ENCODE data around the gene CYP26C1.
"Not testable (repeated sequence)": the region's sequence is repeated elsewhere in the genome, so short reads cannot be mapped to it uniquely, and the experiment has no call there.

The CYP26C1 gene

GRCh38 chr10:93099670-93100069 lies 39.1 kb downstream of the CYP26C1 start:
- in situ Hi-C loops (cut with MboI; ENCODE audit: low sequenced_read_pairs), result loop anchor here (25.0 kb wide), 1 partner anchor 388 kb away; the partner anchor contains the start of genes CEP55 and MYOF

DNA sequence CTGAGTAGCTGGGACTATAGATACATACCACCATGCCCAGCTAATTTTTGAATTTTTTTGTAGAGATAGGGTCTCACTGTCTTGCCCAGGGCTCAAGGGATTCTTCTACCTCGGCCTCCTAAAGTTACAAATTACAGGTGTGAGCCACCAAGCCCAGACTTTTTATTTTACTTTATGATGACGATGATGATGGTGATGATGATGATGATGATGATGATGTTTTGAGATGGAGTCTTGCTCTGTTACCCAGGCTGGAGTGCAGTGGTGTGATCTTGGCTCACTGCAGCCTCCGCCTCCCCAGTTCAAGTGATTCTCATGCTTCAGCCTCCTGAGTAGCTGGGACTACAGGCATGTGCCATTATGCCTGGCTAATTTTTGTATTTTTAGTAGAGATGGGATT lies 40.5 kb downstream of the CYP26C1 start:
- in situ Hi-C loops (cut with MboI; ENCODE audit: low sequenced_read_pairs), result not testable (repeated sequence)

DNA sequence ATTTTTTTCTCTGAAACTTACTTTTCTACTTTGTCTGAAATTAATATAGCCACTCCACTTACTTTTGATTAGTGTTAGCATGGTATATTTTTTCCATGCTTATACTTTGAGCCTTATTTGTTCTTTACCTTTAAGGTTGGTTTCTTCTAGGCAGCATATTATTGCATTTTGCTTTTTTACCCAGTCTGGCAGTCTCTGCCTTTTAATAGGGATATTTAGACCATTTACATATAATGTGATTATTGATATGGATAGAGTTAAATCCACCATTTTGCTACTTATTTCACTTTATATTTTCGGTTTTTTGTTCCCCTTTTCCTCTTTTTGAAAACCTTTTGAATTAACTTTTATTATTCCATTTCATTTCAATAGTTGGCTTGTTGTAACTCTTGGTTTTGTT lies 43.4 kb downstream of the CYP26C1 start:
- in situ Hi-C loops (cut with MboI; ENCODE audit: low sequenced_read_pairs), result no loop called here

DNA sequence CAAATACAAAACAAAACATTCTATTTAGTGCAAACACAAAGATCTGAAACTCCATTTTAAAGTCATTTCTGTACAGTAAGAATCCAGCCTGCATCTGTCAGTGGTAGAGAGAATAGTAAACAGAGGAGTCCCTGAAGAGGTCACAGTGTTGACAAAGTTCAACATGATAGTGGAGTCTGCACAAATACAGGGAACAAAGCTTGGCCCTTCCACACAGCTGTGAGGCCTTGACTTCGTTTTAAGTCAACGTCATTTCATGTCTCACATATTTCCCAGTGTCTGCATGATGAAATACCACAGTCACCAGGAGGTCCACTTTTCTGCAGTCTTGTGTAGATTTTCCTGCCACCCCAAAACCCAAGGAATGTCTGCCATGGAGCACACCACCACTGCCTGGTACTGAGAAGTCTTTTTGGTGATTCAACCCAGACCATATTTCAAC lies 46.1 kb downstream of the CYP26C1 start:
- in situ Hi-C loops (cut with MboI; ENCODE audit: low sequenced_read_pairs), result no loop called here

DNA sequence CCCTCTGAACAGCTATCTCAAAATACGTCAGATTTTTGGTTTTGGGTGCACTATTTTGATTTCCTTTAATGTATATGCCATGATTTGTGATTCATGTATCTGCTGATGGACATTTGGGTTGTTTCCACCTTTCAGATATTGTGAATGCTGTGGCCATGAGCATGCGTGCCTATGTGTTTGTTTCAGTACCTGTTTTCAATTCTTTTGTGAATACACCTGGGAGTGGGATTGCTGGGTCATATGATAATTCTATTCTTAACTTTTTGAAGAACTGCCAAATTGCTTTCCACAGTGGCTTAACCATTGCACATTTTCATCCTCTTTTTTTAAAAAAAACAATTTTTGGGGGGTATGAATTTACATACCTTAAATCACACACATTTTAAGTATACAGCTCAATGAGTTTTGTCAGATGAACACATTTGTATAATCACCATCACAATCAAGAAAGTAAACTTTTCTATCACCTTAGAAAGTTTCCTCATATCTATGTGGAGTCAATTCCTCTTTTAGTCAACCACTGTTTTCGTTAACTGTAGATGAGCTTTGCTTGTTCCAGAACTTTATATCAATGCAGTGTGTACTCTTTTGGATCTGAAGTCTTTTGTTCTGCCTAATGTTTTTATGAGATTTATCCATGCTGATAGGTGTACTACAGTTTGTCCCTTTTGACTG lies 50.0 kb downstream of the CYP26C1 start:
- in situ Hi-C loops (cut with MboI; ENCODE audit: low sequenced_read_pairs), result no loop called here

- in situ Hi-C loops (cut with MboI; ENCODE audit: low sequenced_read_pairs), result no loop called here
These were observed 52.4 kb downstream of the CYP26C1 start for GRCh38 chr10:93113042-93113441.

DNA sequence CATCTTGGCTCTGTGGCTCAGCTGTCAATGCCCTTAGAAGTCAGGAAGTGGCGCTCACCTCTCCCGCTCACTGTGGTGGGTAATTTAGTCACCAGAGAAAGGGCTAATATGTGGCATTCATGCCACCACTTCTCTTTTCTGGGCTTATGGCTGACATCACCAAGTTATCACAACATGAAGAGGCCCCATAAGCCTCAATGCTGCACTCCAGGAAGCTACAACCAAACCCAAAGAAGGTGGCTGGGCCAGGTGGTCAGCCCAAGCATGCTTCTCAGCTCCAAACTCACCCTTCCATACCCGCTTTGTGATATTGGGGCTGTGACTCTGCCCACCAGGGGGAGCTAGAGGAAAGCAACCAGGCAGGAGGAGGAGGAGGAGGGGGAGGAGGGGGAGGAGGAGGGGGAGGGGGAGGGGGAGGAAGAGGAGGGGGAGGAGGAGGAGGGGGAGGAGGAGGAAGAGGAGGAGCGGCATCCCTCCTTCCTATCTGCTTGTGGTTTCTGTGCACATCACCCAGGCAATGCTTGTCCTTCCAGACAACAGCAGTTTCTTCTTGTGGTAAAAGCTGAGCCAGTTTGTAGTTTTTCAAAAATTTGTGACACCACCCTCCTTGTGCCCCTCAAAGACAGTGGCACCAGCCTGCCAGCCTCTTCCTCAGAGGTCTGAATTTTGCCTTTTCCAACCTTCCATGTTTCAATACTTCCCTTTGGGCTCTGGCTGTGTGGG lies 55.2 kb downstream of the CYP26C1 start:
- in situ Hi-C loops (cut with MboI; ENCODE audit: low sequenced_read_pairs), result no loop called here

Measured in HL-60/S4 (cell line).